GM18868 (cell line): ENCODE results near the gene STIMATE.
A peak's percentile ranks its signal among the peaks of the same experiment; 100 is the strongest.

Source experiments
- ATAC-seq: cut with Tn5 transposase; IDR thresholded peaks from one replicate; pipeline ENCODE4 v1.9.1; 2021; ENCODE audit warnings: mild to moderate bottlenecking, moderate library complexity; ENCODE audit not compliant: unreplicated experiment

STIMATE gene

DNA sequence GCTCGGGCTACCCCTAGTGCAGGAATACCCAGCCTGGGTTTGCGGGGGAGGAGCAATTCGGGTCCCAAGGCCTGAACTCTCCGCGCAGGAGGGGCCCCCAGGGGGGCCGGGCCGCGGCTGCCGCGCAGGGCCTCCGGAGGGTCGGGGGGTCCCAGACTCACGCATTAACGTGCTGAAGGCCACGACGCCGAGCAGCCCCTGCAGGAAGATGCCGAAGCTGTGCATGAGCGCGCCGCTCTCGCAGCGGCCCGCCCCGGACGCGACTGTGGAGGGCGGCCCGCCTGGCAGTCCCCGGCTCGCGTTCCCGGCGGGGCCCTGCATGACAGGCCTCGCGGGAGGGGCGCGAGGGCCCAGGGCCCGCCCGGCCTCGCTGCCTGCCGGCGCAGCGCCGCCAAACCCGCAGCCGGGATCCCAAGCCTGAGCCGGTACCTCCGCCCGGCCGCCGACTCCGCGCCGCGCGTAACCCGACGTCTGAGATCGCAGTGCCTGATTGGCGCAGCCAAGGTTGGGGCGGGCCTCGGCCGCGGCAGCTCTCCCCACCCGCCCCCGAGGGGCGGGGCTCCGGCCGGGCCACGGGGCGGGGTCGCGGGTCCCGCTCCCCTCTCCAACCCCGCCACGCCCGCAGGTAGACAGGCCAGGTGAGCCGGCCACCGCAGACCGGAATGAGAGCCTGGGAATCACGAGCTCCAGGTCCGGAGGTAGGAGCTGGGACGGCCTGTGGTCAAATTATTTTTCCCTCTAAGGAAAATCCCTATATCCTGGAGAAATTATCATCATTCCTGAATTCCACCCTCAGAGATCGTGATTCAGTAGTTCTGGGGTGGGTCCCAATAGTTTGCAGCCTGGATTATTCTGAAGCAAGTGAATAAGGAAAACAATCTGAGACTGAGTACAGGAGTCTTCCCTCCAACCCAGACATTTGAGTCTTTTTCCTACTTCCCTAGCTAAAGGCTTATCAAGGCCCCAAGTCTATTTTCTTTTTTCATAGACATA lies at the start of gene STIMATE:
TSS of gene STIMATE (minus strand) at position 419 of the 993 bp plus-strand sequence. CDS start at position 321, 98 bp downstream.
- peak; percentile 93 for ATAC-seq

DNA sequence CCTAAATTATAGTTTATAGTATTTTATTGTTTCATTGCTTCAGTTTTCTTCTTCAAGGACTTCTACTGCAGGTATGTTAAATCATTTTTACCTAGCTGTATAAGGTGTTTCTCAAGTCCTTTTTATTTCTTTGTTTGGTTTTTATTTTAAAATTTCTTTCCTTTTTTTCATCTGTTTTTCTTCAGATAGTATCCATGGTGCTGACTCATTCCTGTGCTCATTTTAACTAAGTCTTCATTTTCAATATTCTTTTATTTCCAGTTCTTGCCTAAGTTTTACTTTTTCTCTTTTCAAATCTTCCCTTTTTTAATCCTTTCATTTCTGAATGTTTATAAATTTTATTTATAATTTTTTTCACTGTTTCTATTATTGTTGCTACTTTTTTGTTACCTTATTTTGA lies 42.3 kb upstream of the STIMATE start:
- no peak for ATAC-seq

DNA sequence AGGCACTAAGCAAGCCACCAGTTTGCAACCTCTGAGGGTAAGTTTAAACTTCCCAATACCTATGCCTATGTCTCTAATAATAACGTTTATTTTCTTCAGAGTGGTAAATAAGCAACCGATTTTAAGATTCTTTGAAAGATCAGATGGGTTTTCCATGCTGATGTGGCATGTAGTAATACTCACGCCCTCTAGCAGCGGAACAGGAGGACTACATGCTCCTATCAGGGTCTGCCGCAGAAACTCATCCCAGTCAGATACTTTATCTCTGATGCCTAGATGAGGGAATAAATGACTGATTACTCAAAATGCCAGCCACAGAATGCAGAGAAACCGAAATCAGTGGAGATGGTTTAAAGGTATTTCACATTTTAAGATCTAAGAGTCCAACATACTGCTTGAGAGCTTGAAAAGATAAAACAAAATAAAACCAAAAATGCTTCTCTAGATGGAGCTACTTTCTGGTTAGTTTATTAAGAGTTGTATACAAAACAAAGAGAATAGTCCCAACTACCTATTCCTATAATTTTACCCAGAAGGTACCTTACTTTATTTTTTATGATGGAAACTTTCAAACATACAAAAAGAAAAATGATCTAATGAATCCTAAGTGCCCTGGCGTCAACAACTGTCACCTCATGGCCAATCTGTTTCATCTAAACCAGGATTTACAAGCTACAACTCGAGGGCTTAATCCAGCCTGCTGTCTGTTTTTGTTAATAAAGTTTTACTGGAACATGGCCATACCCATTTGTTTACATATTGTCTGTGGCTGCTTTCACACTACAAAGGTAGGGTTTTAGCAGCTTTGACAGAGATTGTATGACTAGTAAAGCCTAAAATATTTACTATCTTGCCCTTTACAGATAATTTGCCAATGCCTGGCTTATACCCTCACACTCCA lies 37.5 kb upstream of the STIMATE start:
- ATAC-seq, result peak; percentile 60

GRCh38 chr3:52931889-52932288 lies 34.5 kb upstream of the STIMATE start:
- ATAC-seq, result no peak

DNA sequence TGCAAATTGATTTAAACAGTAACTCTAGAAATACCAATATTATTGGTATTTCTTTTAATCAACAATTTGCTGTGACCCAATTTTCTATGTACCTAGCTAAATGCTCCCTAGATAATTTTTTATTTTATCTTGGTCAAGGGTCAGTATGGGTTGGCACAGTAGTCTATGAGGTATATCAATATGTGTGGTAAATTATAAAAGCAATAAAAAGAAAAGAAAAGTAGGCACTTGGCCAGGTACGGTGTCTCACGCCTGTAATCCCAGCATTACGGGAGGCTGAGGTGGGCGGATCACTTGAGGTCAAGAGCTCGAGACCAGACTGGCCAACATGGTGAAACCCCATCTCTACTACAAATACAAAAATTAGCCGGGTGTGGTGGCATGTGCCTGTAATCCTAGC lies 34.0 kb upstream of the STIMATE start:
- ATAC-seq, result no peak

DNA sequence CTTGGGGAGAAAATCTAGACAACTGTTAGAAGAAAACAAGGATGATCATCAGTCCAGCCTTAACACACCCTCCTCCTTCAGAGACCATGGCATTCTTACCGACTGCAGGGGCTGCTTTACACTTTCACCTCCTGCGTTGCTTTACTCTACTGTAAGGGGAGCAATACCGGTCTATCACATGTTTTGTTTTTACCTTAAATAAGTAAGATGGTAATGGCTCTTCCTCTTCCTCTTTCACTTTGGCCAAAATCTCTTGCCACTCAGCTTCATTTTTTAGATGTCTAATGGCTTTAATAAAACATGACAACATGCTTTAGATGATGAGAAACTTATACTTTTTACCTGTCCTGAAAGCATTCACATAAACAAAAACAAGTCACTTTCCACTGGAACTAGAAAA lies 33.4 kb upstream of the STIMATE start:
- no peak for ATAC-seq

DNA sequence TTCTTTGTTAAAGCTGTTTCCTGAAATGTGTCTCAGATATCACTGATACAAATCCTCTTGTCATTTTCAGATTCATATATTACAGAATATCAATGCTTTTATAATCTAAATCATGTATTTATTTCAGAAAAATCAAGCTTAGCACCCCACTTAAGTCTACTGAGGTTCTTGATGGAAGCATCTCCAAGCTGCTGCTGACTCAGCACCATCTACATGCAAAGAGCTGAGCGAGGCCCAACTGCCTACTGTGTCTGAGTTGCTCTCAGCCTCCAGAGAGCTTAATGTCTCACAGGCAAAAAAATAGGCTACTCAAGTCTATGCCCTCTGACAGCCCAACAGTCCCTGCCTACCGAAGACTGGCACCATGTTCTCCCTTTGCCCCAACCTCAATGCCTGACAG lies 29.2 kb upstream of the STIMATE start:
- no peak for ATAC-seq

GRCh38 chr3:52925405-52926313 lies 28.3 kb upstream of the STIMATE start:
- ATAC-seq, result no peak

GRCh38 chr3:52923963-52924362 lies 26.6 kb upstream of the STIMATE start:
- no peak for ATAC-seq

GRCh38 chr3:52920841-52921240 lies 23.5 kb upstream of the STIMATE start:
- no peak for ATAC-seq

DNA sequence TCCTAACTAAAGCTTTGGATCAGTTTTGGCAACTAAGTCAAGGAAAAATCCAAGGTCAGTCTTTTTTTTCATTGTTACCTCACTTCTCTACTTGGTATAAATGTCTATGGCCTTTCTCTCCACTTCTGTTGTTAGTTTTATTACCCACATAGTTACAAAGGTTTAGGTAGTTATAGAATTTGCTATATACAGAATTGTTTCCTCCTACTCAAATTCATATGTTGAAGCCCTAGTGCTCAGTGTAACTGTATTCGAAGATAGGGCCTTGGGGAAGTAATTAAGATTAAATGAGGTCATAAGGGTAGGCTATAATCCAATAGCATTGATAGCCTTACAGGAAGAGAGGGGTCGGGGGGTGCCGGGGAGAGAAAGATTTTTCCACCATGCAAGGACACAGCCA lies 19.7 kb upstream of the STIMATE start:
- ATAC-seq, result no peak

DNA sequence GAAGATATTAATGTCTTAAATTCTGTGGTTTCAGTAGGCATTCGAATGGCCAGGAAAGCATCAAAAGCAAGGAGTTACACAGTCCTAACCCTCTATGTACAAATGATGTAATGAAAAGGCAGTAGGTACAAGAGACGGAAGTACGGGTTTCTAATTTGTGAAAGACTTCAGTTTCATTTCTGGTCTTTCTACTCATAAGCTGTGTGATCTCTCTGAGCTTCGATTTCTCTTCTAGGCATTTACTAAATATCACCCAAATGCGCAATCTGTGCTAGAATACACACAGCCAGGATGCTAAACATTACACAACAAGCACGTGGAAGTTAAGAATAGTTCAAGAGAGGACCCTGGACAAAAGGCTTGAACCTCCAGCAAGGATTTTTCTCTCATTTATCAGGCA lies 17.9 kb upstream of the STIMATE start:
- no peak for ATAC-seq

DNA sequence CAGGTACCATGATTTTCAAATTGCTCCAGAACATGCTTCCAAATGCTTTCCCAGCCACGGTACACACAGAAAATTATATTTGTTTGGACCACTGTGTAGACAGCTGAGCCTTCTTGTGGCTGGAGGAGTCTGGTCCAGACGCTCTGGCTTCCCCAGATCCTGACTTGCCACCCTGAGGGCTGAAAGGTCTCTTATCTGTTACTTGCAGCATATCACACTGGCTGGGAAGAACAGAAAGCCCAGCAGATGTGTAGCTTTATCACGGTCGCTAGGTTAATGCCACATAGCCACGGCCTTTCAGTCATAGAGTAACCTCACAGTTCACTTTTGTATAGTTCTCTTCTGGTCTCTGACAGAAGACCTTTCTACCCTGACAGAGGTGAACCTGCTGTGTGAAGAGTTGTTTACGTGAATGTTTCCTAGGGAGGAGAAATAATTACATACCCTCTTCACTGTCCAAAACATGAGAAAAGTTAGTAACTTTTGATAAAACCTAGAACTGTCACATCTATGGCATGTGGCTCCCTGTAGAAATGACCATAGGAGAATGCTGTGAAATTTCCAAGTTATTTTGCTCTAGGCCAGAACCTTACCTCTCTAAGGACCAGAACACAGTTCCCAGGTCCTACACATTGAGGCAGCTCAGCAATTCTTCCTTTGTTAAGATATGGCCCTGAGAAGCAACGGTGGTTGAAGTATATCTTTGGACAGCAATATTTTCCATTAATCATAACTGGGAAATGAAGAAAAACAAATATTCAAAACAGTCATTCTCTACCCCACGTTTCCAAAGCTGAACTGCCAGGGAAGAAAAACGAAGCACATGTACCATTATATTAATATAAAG lies 15.8 kb upstream of the STIMATE start:
- ATAC-seq, result no peak

- no peak for ATAC-seq
These were observed 13.5 kb upstream of the STIMATE start for GRCh38 chr3:52910823-52911222.

- ATAC-seq, result no peak
These were observed 10.1 kb upstream of the STIMATE start for GRCh38 chr3:52907497-52907896.

DNA sequence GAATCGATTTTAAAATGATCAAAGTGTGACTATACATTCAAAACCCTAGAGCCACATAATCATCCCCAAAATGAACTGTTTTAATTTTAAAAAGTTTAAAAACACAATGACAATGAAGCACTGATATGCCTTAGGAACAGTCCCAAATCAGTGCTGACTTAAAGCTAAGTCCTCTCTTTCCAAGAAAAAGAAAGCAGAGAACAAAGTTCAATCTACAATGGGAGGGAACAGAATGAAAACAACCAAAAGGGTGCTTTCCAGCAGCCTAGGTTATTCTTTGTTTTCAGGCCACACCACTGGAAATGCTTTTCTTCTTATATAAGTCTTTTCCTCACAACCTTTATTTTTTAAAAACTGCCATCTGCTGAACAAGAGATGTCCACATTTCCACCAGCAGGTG lies 7.2 kb upstream of the STIMATE start:
- no peak for ATAC-seq

- ATAC-seq, result no peak
These were observed 6.7 kb upstream of the STIMATE start for GRCh38 chr3:52904000-52904399.

DNA sequence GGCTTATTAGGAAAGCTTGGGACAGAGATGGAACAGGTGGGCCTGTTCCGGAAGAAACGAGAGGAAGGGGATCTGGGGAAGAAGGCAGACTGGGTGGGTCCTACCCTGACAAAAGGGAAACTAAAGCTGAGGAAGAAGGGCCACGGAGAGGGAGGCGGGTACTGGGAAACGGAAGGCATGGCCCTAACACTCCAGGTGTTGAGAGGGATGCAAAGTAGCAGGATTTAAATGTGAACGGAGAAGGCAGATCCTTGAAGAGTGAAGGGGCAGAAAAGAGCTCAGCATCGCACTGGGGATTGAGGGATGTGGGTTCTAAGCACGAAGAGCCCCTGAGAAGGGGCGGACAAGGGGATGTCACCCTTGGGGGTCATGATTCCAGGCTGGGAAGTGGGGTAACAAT lies 735 bp downstream of the STIMATE start:
- ATAC-seq, result no peak

GRCh38 chr3:52896151-52896550 lies 1.2 kb downstream of the STIMATE start:
- ATAC-seq, result no peak

DNA sequence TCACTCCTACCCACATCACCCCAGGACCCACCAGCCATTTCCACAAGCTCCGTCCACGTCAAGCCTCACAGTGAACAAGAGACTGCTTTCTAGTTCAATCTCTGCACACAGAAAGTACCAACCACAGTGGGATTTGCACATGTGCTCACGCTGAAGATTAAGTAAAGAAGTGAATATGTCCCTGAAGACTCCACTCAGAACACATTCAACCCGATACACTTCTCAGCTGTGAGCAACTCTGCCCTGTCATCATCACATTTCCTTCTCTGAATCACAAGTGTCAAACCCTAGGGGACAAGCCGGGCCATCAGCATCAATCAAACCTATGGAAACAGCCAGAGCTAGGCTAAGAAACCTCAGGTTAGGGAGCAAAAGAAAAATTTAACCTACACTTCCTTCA lies 1.9 kb downstream of the STIMATE start:
- no peak for ATAC-seq
